Measurements from ENCODE around the gene HMX1. TPM values are rescaled to one million over a fixed set of nuclear protein-coding genes. Genes with fewer than 3 reads are reported as not detected.

HMX1 gene
- total RNA-seq = not detected in 2 replicates

DNA sequence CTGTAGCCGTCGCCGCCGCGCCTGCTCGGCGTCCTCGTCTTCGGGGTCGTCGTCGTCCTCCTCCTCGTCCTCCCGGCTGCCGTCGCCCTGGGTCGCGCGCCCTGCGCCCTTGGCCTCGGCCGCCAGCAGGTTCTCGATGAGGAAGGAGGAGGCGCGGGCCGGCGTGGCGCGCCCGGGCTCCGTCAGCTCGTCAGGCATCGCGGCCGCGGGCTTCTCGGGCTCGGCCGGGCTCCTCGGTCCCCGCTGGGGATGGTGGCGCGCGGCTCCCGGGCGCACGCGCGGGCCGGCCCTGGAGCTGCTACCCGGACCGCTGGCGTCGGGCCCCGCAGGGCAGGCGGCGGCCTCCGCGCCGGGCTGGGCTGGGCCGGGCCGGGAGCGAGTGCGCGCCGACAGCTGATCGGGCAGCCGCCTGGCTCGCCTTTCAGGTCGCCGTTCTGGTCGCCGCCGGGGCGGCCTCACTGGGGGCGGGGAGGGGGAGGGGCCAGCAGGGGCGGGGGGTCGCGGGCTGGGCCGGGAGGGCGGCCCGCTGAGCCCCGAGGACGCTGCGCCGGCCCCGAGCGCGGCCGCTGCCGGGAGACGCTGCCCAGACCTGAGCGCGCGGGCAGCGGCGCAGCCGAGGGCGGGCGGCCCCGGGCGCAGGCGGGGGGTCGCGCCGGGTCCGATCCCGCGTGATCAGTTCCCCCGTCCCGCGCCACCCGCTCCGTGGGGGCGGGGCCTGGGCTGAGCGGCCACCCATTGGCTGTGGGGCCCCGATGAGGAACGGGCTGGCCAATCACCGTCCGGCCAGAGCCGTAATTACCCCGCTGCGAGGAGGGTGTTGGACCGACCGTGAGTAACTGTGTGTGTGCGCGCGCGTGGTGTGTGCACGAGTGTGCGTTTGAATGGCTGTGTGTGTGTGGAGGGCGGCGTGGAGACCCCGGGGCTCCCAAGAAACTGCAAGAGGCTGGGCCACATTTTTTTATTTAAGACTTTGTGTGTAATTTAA, at the start of gene HMX1:
Gene HMX1 (minus strand): TSS at position 423 of the 985 bp plus-strand sequence. CDS start 225 bp downstream, at position 198.
- H3K9me3 Mint-ChIP-seq = peaks cover 4% of the 10 kb centered on the region
- CTCF ChIA-PET = no interaction called here
- intact Hi-C loops (cut with micrococcal nuclease) = no loop called here
- H3K27ac Mint-ChIP-seq = no peak within 1 kb of the TSS
- TF ChIP-seq, protein P1, sequence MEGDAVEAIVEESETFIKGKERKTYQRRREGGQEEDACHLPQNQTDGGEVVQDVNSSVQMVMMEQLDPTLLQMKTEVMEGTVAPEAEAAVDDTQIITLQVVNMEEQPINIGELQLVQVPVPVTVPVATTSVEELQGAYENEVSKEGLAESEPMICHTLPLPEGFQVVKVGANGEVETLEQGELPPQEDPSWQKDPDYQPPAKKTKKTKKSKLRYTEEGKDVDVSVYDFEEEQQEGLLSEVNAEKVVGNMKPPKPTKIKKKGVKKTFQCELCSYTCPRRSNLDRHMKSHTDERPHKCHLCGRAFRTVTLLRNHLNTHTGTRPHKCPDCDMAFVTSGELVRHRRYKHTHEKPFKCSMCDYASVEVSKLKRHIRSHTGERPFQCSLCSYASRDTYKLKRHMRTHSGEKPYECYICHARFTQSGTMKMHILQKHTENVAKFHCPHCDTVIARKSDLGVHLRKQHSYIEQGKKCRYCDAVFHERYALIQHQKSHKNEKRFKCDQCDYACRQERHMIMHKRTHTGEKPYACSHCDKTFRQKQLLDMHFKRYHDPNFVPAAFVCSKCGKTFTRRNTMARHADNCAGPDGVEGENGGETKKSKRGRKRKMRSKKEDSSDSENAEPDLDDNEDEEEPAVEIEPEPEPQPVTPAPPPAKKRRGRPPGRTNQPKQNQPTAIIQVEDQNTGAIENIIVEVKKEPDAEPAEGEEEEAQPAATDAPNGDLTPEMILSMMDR (IDR thresholded peaks at IDR 0.05) = no peak
- H3K4me3 Mint-ChIP-seq = no peak within 1 kb of the TSS
- peaks cover 68% of the 10 kb centered on the region for H3K27me3 Mint-ChIP-seq
- peaks cover 2% of the 10 kb centered on the region for H3K4me1 Mint-ChIP-seq
- ATAC-seq (ENCODE audit: low read depth) = no peak
- H3K36me3 Mint-ChIP-seq (ENCODE audit: low read depth) = no peaks in the 10 kb centered on the region
- POLR2A ChIA-PET = no interaction called here
- DNase-seq = no peak

DNA sequence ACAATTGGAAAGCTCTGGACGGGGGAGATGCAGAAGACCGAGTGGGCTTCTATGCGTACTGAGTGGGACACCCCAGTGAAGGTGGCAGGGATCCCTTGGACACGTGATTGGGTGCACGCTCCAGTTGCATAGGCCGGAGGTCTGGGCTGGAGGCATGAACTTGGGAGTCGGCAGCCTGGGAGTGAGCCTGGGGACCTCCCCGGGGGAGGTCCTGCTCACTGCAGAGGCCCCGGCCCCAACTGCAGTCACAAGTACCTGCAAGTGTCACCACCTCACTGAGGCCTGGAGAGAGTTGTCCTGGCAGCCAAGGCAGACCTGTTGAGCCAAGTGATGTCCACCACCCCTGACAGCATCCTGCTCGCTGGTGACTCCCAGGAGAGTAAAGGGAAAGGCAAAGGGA, 49.3 kb upstream of the HMX1 start:
- Mint-ChIP-seq H3K36me3 (ENCODE audit: low read depth) (no peaks in the 10 kb centered on the region), H3K9me3 (peaks cover 13% of the 10 kb centered on the region), H3K4me1 (no peaks in the 10 kb centered on the region), H3K4me3 (no peak overlapping the region), H3K27ac (no peak overlapping the region), H3K27me3 (peaks cover 5% of the 10 kb centered on the region)
- ATAC-seq (ENCODE audit: low read depth) (no peak), DNase-seq (no peak)
- POLR2A ChIA-PET = no interaction called here
- intact Hi-C loops (cut with micrococcal nuclease) = no loop called here
- CTCF ChIA-PET = no interaction called here
- TF ChIP-seq, protein P1 (IDR thresholded peaks at IDR 0.05) = no peak

GRCh38 chr4:8920289-8920965, 48.8 kb upstream of the HMX1 start:
- Mint-ChIP-seq H3K4me1 (no peaks in the 10 kb centered on the region), H3K27me3 (peaks cover 5% of the 10 kb centered on the region), H3K36me3 (ENCODE audit: low read depth) (no peaks in the 10 kb centered on the region), H3K9me3 (peaks cover 13% of the 10 kb centered on the region), H3K27ac (no peak overlapping the region), H3K4me3 (no peak overlapping the region)
- no peak for ATAC-seq (ENCODE audit: low read depth)
- no peak for DNase-seq
- TF ChIP-seq, protein P1 (IDR thresholded peaks at IDR 0.05) = no peak
- CTCF ChIA-PET = no interaction called here
- intact Hi-C loops (cut with micrococcal nuclease) = no loop called here
- POLR2A ChIA-PET = no interaction called here

DNA sequence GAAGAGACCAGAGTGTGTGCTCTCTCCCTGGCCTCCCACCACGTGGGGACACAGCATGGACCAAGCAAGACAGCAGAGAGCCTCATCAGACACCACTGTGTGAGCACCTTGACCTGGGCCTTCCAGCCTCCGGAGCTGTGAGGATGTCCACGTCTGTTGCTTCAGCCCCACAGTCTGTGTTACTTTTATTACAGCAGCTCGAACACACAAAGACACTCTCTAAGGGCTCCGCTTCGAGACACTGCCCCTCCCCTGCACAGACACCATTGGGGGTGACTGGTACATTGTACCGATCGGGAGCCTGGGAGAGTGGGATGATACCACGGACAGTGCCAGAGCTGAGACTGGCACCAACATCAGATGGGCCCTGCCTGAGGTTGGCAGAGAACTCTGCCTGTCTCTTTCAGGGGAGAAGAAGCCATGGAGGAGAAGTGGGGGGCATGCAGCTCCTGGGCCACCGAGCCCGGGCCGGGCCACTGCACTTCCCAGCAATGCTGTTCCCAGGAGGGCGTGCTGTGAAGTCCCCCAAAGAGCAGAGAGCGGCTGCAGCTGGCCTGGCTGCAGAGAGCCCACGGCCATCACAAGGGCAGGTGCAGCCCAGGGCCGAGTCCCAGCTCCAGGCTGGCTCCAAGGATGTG, 48.1 kb upstream of the HMX1 start:
- Mint-ChIP-seq H3K36me3 (ENCODE audit: low read depth) (no peaks in the 10 kb centered on the region), H3K4me1 (no peaks in the 10 kb centered on the region), H3K27ac (no peak overlapping the region), H3K4me3 (no peak overlapping the region), H3K9me3 (peaks cover 12% of the 10 kb centered on the region), H3K27me3 (peaks cover 5% of the 10 kb centered on the region)
- ChIA-PET CTCF (no interaction called here), POLR2A (no interaction called here)
- TF ChIP-seq, protein P1 (IDR thresholded peaks at IDR 0.05) = no peak
- DNase-seq = no peak
- intact Hi-C loops (cut with micrococcal nuclease) = loop anchor here (2.0 to 10.0 kb wide), 3 partner anchors 315 to 1117 kb away; no protein-coding TSS in a partner anchor
- no peak for ATAC-seq (ENCODE audit: low read depth)

All from activated B cell treated with CpG ODN at 0.5 μM for 24 hours (primary cell).